Large intestine (tissue), 3 donors: ENCODE measurements around the gene SEMA5B. TPM values are rescaled to one million over a fixed set of nuclear protein-coding genes. Genes with fewer than 3 reads are reported as not detected.

ENCODE experiments used
- DNase-seq, 2 donors: peaks; one replicate each; pipeline versions ENCODE4 v3.0.0 to v3.0.0-alpha.2; 2013
- H3K27ac ChIP-seq: one replicate; pipeline ENCODE4 v1.5.1; 2013; ENCODE audit warnings: low read length
- H3K27me3 ChIP-seq: 2 replicates; pipeline ENCODE4 v1.6.1; 2013; ENCODE audit warnings: low read length; ENCODE audit not compliant: control insufficient read depth, insufficient read depth
- H3K36me3 ChIP-seq: 2 replicates; pipeline ENCODE4 v1.6.1; 2013; ENCODE audit warnings: low read length; ENCODE audit not compliant: control insufficient read depth, insufficient read depth
- H3K4me1 ChIP-seq: one replicate; pipeline ENCODE4 v1.6.1; 2013; ENCODE audit warnings: low read length; ENCODE audit not compliant: control insufficient read depth, insufficient read depth
- H3K4me3 ChIP-seq: one replicate; pipeline ENCODE4 v1.5.1; 2013; ENCODE audit warnings: low read length
- H3K9me3 ChIP-seq: one replicate; pipeline ENCODE4 v1.6.1; 2013; ENCODE audit warnings: mild to moderate bottlenecking, low read depth, low read length, moderate library complexity; ENCODE audit not compliant: control insufficient read depth
- WGBS: methylation state at CpG from one replicate; pipeline ENCODE4 v1.1.5; 2013; ENCODE audit warnings: low lambda C conversion rate; ENCODE audit not compliant: insufficient coverage; 5-methylcytosine and 5-hydroxymethylcytosine counted together
- polyA plus RNA-seq: library from polyadenylated mRNA; unstranded; fragments of 120-200 nt; gene quantifications from one replicate; pipeline ENCODE4 v1.2.1, GENCODE V29; 2013

SEMA5B gene
- polyA plus RNA-seq, 1 donor, result 5.4 TPM

- WGBS, result no CpG with 5 or more reads among the region's 4 CpGs
- no peak for DNase-seq
These were observed 66.4 kb downstream of the SEMA5B start for GRCh38 chr3:122961146-122961545.

GRCh38 chr3:122960652-122961051, 66.9 kb downstream of the SEMA5B start:
- DNase-seq, result no peak
- Histone ChIP-seq H3K9me3 (no peaks in the 10 kb centered on the region), H3K27ac (no peak overlapping the region), H3K4me3 (no peak overlapping the region), H3K27me3 (peaks cover 6% of the 10 kb centered on the region), H3K36me3 (no peaks in the 10 kb centered on the region), H3K4me1 (peaks cover 3% of the 10 kb centered on the region)
- no CpG with 5 or more reads among the region's 4 CpGs for WGBS

More at GRCh38 chr3:122961146-122961545, 66.4 kb downstream of the SEMA5B start:
- Histone ChIP-seq H3K27ac (no peak overlapping the region), H3K27me3 (peaks cover 9% of the 10 kb centered on the region), H3K4me1 (peaks cover 3% of the 10 kb centered on the region), H3K9me3 (no peaks in the 10 kb centered on the region), H3K36me3 (no peaks in the 10 kb centered on the region), H3K4me3 (no peak overlapping the region)

DNA sequence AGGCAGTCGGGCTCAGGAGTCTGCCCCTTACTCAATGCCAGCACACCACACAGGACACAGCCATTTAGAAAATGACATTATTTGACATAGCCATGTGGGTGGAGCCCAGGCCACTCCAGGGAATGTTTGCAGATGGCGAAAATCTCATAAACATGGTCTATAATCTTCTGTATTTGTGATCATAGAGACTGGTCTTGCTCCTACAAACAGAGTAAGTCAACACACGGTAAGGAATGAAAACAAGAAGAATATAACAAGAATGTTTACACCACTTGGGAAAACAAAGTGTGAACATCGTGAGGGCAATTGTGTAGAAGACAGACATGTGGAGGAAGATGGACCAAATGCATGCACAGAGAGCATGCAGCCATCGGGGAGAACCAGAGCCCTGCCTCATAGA, 68.2 kb downstream of the SEMA5B start:
- H3K27me3 ChIP-seq, result peaks cover 5% of the 10 kb centered on the region
- DNase-seq, result no peak
- 60% methylated on average over 1 of the region's 5 CpGs for WGBS
- no peak overlapping the region for H3K27ac ChIP-seq
- H3K4me3 ChIP-seq, result no peak overlapping the region
- H3K36me3 ChIP-seq, result no peaks in the 10 kb centered on the region
- H3K9me3 ChIP-seq, result no peaks in the 10 kb centered on the region
- H3K4me1 ChIP-seq, result peaks cover 3% of the 10 kb centered on the region

- no peaks in the 10 kb centered on the region for H3K36me3 ChIP-seq
- DNase-seq, result no peak
- H3K27me3 ChIP-seq, result peaks cover 5% of the 10 kb centered on the region
- H3K9me3 ChIP-seq, result no peaks in the 10 kb centered on the region
- H3K27ac ChIP-seq, result peak overlapping the region; percentile 15
- H3K4me1 ChIP-seq, result peaks cover 3% of the 10 kb centered on the region
- no peak overlapping the region for H3K4me3 ChIP-seq
- WGBS, result no CpG with 5 or more reads among the region's 7 CpGs
These were observed 69.6 kb downstream of the SEMA5B start for GRCh38 chr3:122957707-122958689.

GRCh38 chr3:122956693-122957455, 70.7 kb downstream of the SEMA5B start:
- Histone ChIP-seq H3K27me3 (peaks cover under 1% of the 10 kb centered on the region), H3K4me3 (no peak overlapping the region), H3K27ac (peak overlapping the region; percentile 15), H3K4me1 (peaks cover 3% of the 10 kb centered on the region), H3K36me3 (no peaks in the 10 kb centered on the region), H3K9me3 (no peaks in the 10 kb centered on the region)
- DNase-seq, result no peak
- WGBS, result 40% methylated on average over 1 of the region's 15 CpGs

GRCh38 chr3:122955916-122956692, 71.5 kb downstream of the SEMA5B start:
- Histone ChIP-seq H3K4me1 (peaks cover 3% of the 10 kb centered on the region), H3K36me3 (no peaks in the 10 kb centered on the region), H3K27me3 (no peaks in the 10 kb centered on the region), H3K27ac (no peak overlapping the region), H3K9me3 (no peaks in the 10 kb centered on the region), H3K4me3 (no peak overlapping the region)
- WGBS, result no CpG with 5 or more reads among the region's 20 CpGs
- no peak for DNase-seq

GRCh38 chr3:122952520-122952919, 75.0 kb downstream of the SEMA5B start:
- WGBS, result no CpG with 5 or more reads among the region's 3 CpGs
- H3K4me1 ChIP-seq, result peaks cover under 1% of the 10 kb centered on the region
- no peaks in the 10 kb centered on the region for H3K36me3 ChIP-seq
- DNase-seq, result no peak
- no peak overlapping the region for H3K4me3 ChIP-seq
- H3K27me3 ChIP-seq, result no peaks in the 10 kb centered on the region
- no peaks in the 10 kb centered on the region for H3K9me3 ChIP-seq
- no peak overlapping the region for H3K27ac ChIP-seq

DNA sequence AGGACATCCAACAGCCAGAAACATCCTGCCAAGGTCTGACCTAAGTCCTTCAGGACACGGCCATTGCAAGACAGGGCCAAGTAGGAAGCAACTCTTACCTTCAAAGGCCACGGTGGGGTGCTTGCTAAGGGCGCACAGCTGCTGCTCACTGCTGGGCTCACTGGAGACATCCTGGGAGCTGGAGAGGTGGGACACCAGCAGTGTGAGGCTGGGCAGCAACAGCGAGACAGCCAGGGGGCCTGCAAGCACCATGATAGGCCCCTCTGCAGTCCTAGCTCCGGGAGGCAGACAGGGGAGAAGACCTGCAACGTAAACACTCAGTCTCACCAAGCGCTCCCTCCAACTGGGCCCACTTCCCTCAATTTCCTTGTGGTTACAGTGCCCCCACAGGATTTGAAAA, 79.2 kb downstream of the SEMA5B start:
- H3K36me3 ChIP-seq, result no peaks in the 10 kb centered on the region
- no peaks in the 10 kb centered on the region for H3K9me3 ChIP-seq
- no peaks in the 10 kb centered on the region for H3K4me1 ChIP-seq
- WGBS, result no CpG with 5 or more reads among the region's 7 CpGs
- no peaks in the 10 kb centered on the region for H3K27me3 ChIP-seq
- no peak overlapping the region for H3K27ac ChIP-seq
- no peak for DNase-seq
- H3K4me3 ChIP-seq, result no peak overlapping the region

- H3K27ac ChIP-seq, result no peak overlapping the region
- H3K4me1 ChIP-seq, result no peaks in the 10 kb centered on the region
- WGBS, result no CpG with 5 or more reads among the region's 2 CpGs
- H3K36me3 ChIP-seq, result no peaks in the 10 kb centered on the region
- no peaks in the 10 kb centered on the region for H3K27me3 ChIP-seq
- peaks cover 2% of the 10 kb centered on the region for H3K9me3 ChIP-seq
- no peak overlapping the region for H3K4me3 ChIP-seq
- DNase-seq, result no peak
These were observed 79.8 kb downstream of the SEMA5B start for GRCh38 chr3:122947738-122948137.

- no CpG with 5 or more reads among the region's 7 CpGs for WGBS
- H3K4me1 ChIP-seq, result no peaks in the 10 kb centered on the region
- no peak overlapping the region for H3K27ac ChIP-seq
- H3K36me3 ChIP-seq, result no peaks in the 10 kb centered on the region
- peaks cover 2% of the 10 kb centered on the region for H3K9me3 ChIP-seq
- no peak overlapping the region for H3K4me3 ChIP-seq
- no peaks in the 10 kb centered on the region for H3K27me3 ChIP-seq
- no peak for DNase-seq
These were observed 80.4 kb downstream of the SEMA5B start for GRCh38 chr3:122947196-122947595.
